Measurements from ENCODE around the gene C11orf86. TPM values are rescaled to one million over a fixed set of nuclear protein-coding genes. Genes with fewer than 3 reads are reported as not detected.

The C11orf86 gene
- total and polyA plus RNA-seq, 2 donors (not counting 3 experiments of a cell fraction or from before 2014, with no cell fraction given), result not detected

- CTCF ChIA-PET, result interaction anchor here (1.0 to 1.2 kb wide), 3 partner anchors 10 to 43 kb away, joined by 3 read pairs; no protein-coding TSS in a partner anchor
- Histone ChIP-seq H3K27me3 (ENCODE audit: control insufficient read depth in 2 of 2, insufficient read depth in 2 of 2, low read length in 2 of 2) (no peaks in the 10 kb centered on the region), H3K4me3 (replicated peaks in 1 of 3; ENCODE audit: insufficient read depth in 1 of 3, low read depth in 1 of 3, low read length in 3 of 3) (no peak overlapping the region), H2AFZ (ENCODE audit: low read depth, low read length) (no peak overlapping the region), H3K79me2 (ENCODE audit: control insufficient read depth, insufficient read depth, low read length) (no peaks in the 10 kb centered on the region), H3K9ac (replicated peaks; ENCODE audit: extremely low read depth, insufficient read depth, low read length) (no peak overlapping the region), H3K4me1 (ENCODE audit: control insufficient read depth, extremely low read depth, insufficient read depth, low read length) (no peaks in the 10 kb centered on the region), H3K4me2 (ENCODE audit: insufficient read depth, low read length) (no peak overlapping the region), H3K9me1 (replicated peaks; ENCODE audit: control insufficient read depth, extremely low read depth, insufficient read depth, low read length) (no peaks in the 10 kb centered on the region), H3K9me3 (replicated peaks; ENCODE audit: control insufficient read depth, insufficient read depth, low read length) (no peaks in the 10 kb centered on the region), H4K20me1 (replicated peaks; ENCODE audit: control insufficient read depth, extremely low read depth, insufficient read depth, low read length) (no peaks in the 10 kb centered on the region), H3K27ac (ENCODE audit: insufficient read depth, low read depth, low read length) (no peak overlapping the region), H3K36me3 (ENCODE audit: control insufficient read depth in 2 of 2, extremely low read depth in 1 of 2, insufficient read depth in 2 of 2, low read length in 2 of 2) (no peaks in the 10 kb centered on the region)
- FAIRE-seq, result no peak
- POLR2A ChIA-PET, result interaction anchor here (0.7 kb wide), 2 partner anchors 9 to 365 kb away, joined by 3 to 5 read pairs; no protein-coding TSS in a partner anchor
- TF ChIP-seq MYC (IDR thresholded peaks at IDR 0.05; ENCODE audit: low read depth, low read length) (no peak), EZH2 (IDR thresholded peaks at IDR 0.05; ENCODE audit: borderline replicate concordance, low read depth, low read length, severe bottlenecking) (no peak), POLR2AphosphoS5 (IDR thresholded peaks at IDR 0.05; ENCODE audit: insufficient read depth, low read depth, low read length) (no peak)
- DNase-seq (ENCODE audit: low read depth, low spot score), result no peak
- dilution Hi-C loops (cut with MboI; ENCODE audit: extremely low pct_ligation_motif_present, low sequenced_read_pairs), result no loop called here
- BruUV-seq (replicated peaks), result no TSS peak
- intact Hi-C loops (cut with micrococcal nuclease), result no loop called here
Observed at GRCh38 chr11:66932543-66932942, 42.6 kb upstream of the C11orf86 start.

- Histone ChIP-seq H3K9ac (replicated peaks; ENCODE audit: extremely low read depth, insufficient read depth, low read length) (no peak overlapping the region), H3K79me2 (ENCODE audit: control insufficient read depth, insufficient read depth, low read length) (no peaks in the 10 kb centered on the region), H3K4me1 (ENCODE audit: control insufficient read depth, extremely low read depth, insufficient read depth, low read length) (no peaks in the 10 kb centered on the region), H2AFZ (ENCODE audit: low read depth, low read length) (no peak overlapping the region), H3K36me3 (ENCODE audit: control insufficient read depth in 2 of 2, extremely low read depth in 1 of 2, insufficient read depth in 2 of 2, low read length in 2 of 2) (no peaks in the 10 kb centered on the region), H3K4me2 (ENCODE audit: insufficient read depth, low read length) (no peak overlapping the region), H3K9me1 (replicated peaks; ENCODE audit: control insufficient read depth, extremely low read depth, insufficient read depth, low read length) (no peaks in the 10 kb centered on the region), H3K9me3 (replicated peaks; ENCODE audit: control insufficient read depth, insufficient read depth, low read length) (no peaks in the 10 kb centered on the region), H4K20me1 (replicated peaks; ENCODE audit: control insufficient read depth, extremely low read depth, insufficient read depth, low read length) (no peaks in the 10 kb centered on the region), H3K27ac (ENCODE audit: insufficient read depth, low read depth, low read length) (no peak overlapping the region), H3K27me3 (ENCODE audit: control insufficient read depth in 2 of 2, insufficient read depth in 2 of 2, low read length in 2 of 2) (no peaks in the 10 kb centered on the region), H3K4me3 (replicated peaks in 1 of 3; ENCODE audit: insufficient read depth in 1 of 3, low read depth in 1 of 3, low read length in 3 of 3) (no peak overlapping the region)
- TF ChIP-seq POLR2A (IDR thresholded peaks at IDR 0.05; ENCODE audit: low read depth, low read length) (no peak), POLR2AphosphoS5 (IDR thresholded peaks at IDR 0.05; ENCODE audit: insufficient read depth, low read depth, low read length) (no peak), JUN (IDR thresholded peaks at IDR 0.05; ENCODE audit: borderline replicate concordance, insufficient read depth, insufficient read length, low read depth) (no peak), MYC (IDR thresholded peaks at IDR 0.05; ENCODE audit: low read depth, low read length) (no peak), FOS (IDR thresholded peaks at IDR 0.05; ENCODE audit: borderline replicate concordance, insufficient read depth, low read length) (no peak), EZH2 (IDR thresholded peaks at IDR 0.05; ENCODE audit: borderline replicate concordance, low read depth, low read length, severe bottlenecking) (no peak), GATA2 (IDR thresholded peaks at IDR 0.05; ENCODE audit: insufficient read depth, insufficient read length, low read depth, low read length) (no peak), MAX (IDR thresholded peaks at IDR 0.05; ENCODE audit: insufficient read depth, insufficient read length) (no peak)
- TF ChIP-seq, protein P1, sequence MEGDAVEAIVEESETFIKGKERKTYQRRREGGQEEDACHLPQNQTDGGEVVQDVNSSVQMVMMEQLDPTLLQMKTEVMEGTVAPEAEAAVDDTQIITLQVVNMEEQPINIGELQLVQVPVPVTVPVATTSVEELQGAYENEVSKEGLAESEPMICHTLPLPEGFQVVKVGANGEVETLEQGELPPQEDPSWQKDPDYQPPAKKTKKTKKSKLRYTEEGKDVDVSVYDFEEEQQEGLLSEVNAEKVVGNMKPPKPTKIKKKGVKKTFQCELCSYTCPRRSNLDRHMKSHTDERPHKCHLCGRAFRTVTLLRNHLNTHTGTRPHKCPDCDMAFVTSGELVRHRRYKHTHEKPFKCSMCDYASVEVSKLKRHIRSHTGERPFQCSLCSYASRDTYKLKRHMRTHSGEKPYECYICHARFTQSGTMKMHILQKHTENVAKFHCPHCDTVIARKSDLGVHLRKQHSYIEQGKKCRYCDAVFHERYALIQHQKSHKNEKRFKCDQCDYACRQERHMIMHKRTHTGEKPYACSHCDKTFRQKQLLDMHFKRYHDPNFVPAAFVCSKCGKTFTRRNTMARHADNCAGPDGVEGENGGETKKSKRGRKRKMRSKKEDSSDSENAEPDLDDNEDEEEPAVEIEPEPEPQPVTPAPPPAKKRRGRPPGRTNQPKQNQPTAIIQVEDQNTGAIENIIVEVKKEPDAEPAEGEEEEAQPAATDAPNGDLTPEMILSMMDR (IDR thresholded peaks at IDR 0.05; ENCODE audit: extremely low read depth in 1 of 2, insufficient read depth in 1 of 2, low read depth in 1 of 2, low read length in 2 of 2), result no peak
- dilution Hi-C loops (cut with MboI; ENCODE audit: extremely low pct_ligation_motif_present, low sequenced_read_pairs), result no loop called here
- CTCF ChIA-PET, result interaction anchor here (1.0 to 1.6 kb wide), 3 partner anchors 13 to 120 kb away, joined by 3 to 4 read pairs (median 3); no protein-coding TSS in a partner anchor
- BruUV-seq (replicated peaks), result no TSS peak
- intact Hi-C loops (cut with micrococcal nuclease), result no loop called here
- DNase-seq (ENCODE audit: low read depth, low spot score) (no peak), FAIRE-seq (no peak)
- POLR2A ChIA-PET, result no interaction called here
Observed at GRCh38 chr11:66933531-66933930, 41.6 kb upstream of the C11orf86 start.
